ENCODE measurements around the gene CARD9. TPM values are rescaled to one million over a fixed set of nuclear protein-coding genes. Genes with fewer than 3 reads are reported as not detected.

Gene CARD9
- total RNA-seq, 2 donors from 2014 or later = 0.35 to 1.5 TPM

DNA sequence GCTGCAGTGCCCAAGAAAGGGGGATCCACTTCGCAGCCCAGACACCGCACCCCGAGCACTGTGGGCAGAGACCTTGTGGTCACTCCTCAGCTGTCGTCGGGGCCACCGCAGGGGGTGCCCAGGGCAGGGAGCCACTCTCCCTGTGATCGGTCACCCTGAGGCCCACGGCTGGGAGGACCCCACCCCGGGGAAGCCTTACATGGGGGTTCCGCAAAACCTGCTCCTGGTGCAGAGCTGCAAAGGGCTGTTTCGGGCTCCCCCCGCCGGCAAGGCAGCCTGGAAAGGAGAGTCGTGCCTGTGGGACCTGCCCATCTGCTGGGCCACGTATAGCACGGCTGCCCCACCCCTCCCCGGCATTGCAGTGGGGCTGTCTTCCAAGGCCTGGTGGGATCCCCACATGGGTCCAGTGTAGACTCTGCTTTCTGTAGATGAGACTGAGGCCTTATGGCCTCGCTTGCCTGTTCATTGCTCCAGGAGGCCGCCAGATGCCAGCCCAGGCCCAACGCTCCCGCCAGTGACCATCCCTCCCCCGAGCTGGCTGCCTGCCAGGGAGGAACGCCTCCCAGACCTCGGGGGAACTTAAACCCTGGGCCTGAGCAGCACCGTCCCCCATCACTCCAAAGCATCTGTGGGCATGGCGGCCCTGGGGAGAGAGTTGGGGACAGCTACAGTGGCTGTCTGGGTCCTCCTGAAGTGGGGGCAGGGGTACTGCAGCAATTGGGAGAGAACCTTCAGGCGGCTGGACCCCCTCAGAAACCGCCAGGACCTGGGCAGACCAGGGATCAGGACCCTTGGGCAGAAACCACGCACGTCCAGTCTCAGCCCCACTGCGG, 8.3 kb downstream of the CARD9 start:
- 91 to 93% methylated on average over 21 to 31 of the region's 31 CpGs for WGBS, 2 experiments (ENCODE audit: insufficient coverage in 1 of 2, insufficient read length in 1 of 2)
- DNase-seq = no peak
- Histone ChIP-seq H3K4me3 (ENCODE audit: low read length) (no peak overlapping the region), H3K9me3 (ENCODE audit: control insufficient read depth, low read length) (no peaks in the 10 kb centered on the region), H3K27me3 (ENCODE audit: control insufficient read depth, insufficient read depth, low read length, poor library complexity, severe bottlenecking) (no peaks in the 10 kb centered on the region), H3K36me3 (ENCODE audit: control insufficient read depth, insufficient read depth, low read length) (no peaks in the 10 kb centered on the region), H3K27ac (ENCODE audit: low read depth, low read length) (no peak overlapping the region), H3K4me1 (ENCODE audit: control insufficient read depth, insufficient read depth, low read length) (no peaks in the 10 kb centered on the region), H3K9ac (ENCODE audit: extremely low read depth, low read length, poor library complexity, severe bottlenecking) (no peak overlapping the region)
- TF ChIP-seq, protein P1, sequence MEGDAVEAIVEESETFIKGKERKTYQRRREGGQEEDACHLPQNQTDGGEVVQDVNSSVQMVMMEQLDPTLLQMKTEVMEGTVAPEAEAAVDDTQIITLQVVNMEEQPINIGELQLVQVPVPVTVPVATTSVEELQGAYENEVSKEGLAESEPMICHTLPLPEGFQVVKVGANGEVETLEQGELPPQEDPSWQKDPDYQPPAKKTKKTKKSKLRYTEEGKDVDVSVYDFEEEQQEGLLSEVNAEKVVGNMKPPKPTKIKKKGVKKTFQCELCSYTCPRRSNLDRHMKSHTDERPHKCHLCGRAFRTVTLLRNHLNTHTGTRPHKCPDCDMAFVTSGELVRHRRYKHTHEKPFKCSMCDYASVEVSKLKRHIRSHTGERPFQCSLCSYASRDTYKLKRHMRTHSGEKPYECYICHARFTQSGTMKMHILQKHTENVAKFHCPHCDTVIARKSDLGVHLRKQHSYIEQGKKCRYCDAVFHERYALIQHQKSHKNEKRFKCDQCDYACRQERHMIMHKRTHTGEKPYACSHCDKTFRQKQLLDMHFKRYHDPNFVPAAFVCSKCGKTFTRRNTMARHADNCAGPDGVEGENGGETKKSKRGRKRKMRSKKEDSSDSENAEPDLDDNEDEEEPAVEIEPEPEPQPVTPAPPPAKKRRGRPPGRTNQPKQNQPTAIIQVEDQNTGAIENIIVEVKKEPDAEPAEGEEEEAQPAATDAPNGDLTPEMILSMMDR (conservative IDR thresholded peaks at IDR 0.05) = no peak
- no peaks in the 10 kb centered on the region for H3K27me3 Mint-ChIP-seq (ENCODE audit: insufficient read depth)
- no peak overlapping the region for H3K27ac Mint-ChIP-seq
- H3K4me3 Mint-ChIP-seq = no peak overlapping the region
- H3K4me1 Mint-ChIP-seq = no peaks in the 10 kb centered on the region
- H3K9me3 Mint-ChIP-seq = peaks cover 1% of the 10 kb centered on the region
- H3K36me3 Mint-ChIP-seq (ENCODE audit: low read depth) = no peaks in the 10 kb centered on the region

DNA sequence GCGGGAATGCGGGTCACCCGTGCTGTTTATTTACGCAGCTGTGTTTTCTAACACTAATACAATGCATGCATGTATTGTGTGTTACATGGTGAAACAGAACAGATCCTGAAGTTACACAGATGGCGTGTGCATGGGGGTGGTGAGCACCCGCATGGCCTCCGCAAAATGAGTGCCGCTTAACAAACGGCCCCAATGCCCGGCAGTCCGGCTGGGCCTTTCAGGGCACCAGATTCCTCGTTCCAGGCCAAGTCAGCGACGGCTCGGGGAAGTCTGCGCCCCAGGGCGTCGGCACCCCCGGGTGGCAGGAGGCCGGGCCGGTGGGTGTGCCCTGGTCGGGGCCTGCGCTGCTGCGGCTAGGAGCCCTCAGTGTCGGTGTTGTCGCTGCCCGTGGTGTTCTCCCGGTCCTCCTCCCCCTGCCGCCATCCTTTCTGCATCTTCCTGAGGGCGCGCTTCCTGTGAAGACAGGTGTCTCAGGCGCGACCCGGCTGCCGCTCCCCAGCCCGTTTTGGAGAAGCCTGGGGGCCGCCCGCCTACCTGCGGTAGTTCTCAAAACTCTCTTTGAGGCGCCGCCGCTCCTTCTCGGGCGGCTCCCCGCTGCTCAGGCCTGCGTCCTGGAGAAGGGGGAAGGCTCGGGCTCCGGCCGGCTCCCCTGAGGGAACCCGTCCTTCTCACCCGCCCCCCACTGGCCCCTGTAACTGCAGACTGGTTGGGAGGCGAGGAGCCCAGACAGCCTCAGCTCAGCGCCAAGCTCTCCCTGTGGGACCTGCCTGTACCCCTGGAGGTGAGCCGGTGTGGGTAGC, 9.3 kb downstream of the CARD9 start:
- no peaks in the 10 kb centered on the region for H3K27me3 ChIP-seq (ENCODE audit: control insufficient read depth, insufficient read depth, low read length, poor library complexity, severe bottlenecking)
- H3K36me3 ChIP-seq (ENCODE audit: control insufficient read depth, insufficient read depth, low read length) = no peaks in the 10 kb centered on the region
- Mint-ChIP-seq H3K4me1 (no peaks in the 10 kb centered on the region), H3K27me3 (ENCODE audit: insufficient read depth) (no peaks in the 10 kb centered on the region), H3K4me3 (peak overlapping the region; percentile 73), H3K36me3 (ENCODE audit: low read depth) (no peaks in the 10 kb centered on the region), H3K27ac (no peak overlapping the region), H3K9me3 (peaks cover 1% of the 10 kb centered on the region)
- TF ChIP-seq, protein P1 (conservative IDR thresholded peaks at IDR 0.05) = no peak
- no peak overlapping the region for H3K9ac ChIP-seq (ENCODE audit: extremely low read depth, low read length, poor library complexity, severe bottlenecking)
- no peak overlapping the region for H3K27ac ChIP-seq (ENCODE audit: low read depth, low read length)
- no peaks in the 10 kb centered on the region for H3K4me1 ChIP-seq (ENCODE audit: control insufficient read depth, insufficient read depth, low read length)
- H3K9me3 ChIP-seq (ENCODE audit: control insufficient read depth, low read length) = no peaks in the 10 kb centered on the region
- DNase-seq = no peak
- 77 to 87% methylated on average over 19 to 54 of the region's 54 CpGs for WGBS, 2 experiments (ENCODE audit: insufficient coverage in 1 of 2, insufficient read length in 1 of 2)
- no peak overlapping the region for H3K4me3 ChIP-seq (ENCODE audit: low read length)

- 2 to 5% methylated on average over 28 to 96 of the region's 97 CpGs for WGBS, 2 experiments (ENCODE audit: insufficient coverage in 1 of 2, insufficient read length in 1 of 2)
- Histone ChIP-seq H3K27ac (ENCODE audit: low read depth, low read length) (peak within 1 kb of the TSS; percentile 70), H3K4me3 (ENCODE audit: low read length) (peak within 1 kb of the TSS; percentile 74), H3K9ac (ENCODE audit: extremely low read depth, low read length, poor library complexity, severe bottlenecking) (peak within 1 kb of the TSS; percentile 51), H3K9me3 (ENCODE audit: control insufficient read depth, low read length) (no peaks in the 10 kb centered on the region), H3K27me3 (ENCODE audit: control insufficient read depth, insufficient read depth, low read length, poor library complexity, severe bottlenecking) (no peaks in the 10 kb centered on the region), H3K4me1 (ENCODE audit: control insufficient read depth, insufficient read depth, low read length) (no peaks in the 10 kb centered on the region), H3K36me3 (ENCODE audit: control insufficient read depth, insufficient read depth, low read length) (no peaks in the 10 kb centered on the region)
- Mint-ChIP-seq H3K4me3 (peak within 1 kb of the TSS; percentile 73), H3K27me3 (ENCODE audit: insufficient read depth) (no peaks in the 10 kb centered on the region), H3K9me3 (peaks cover 1% of the 10 kb centered on the region), H3K36me3 (ENCODE audit: low read depth) (no peaks in the 10 kb centered on the region), H3K27ac (peak within 1 kb of the TSS; percentile 85), H3K4me1 (no peaks in the 10 kb centered on the region)
- peak; percentile 100 for DNase-seq
- TF ChIP-seq, protein P1 (conservative IDR thresholded peaks at IDR 0.05) = peak; percentile 99
Measured at GRCh38 chr9:136363106-136363948, 10.1 kb downstream of the CARD9 start, which contains the start of gene DNLZ. DNLZ (minus strand) TSS chr9:136363744; CDS start chr9:136363714, 30 bp downstream.
